Suppressor macrophage (primary cell): ENCODE data around the gene PCIF1.
"Not testable (repeated sequence)": the region's sequence is repeated elsewhere in the genome, so short reads cannot be mapped to it uniquely, and the experiment has no call there.

ENCODE experiments used
- DNase-seq, 4 experiments: peaks; one replicate each; pipeline ENCODE4 v3.0.0-alpha.2; 2020 to 2022

The PCIF1 gene

DNA sequence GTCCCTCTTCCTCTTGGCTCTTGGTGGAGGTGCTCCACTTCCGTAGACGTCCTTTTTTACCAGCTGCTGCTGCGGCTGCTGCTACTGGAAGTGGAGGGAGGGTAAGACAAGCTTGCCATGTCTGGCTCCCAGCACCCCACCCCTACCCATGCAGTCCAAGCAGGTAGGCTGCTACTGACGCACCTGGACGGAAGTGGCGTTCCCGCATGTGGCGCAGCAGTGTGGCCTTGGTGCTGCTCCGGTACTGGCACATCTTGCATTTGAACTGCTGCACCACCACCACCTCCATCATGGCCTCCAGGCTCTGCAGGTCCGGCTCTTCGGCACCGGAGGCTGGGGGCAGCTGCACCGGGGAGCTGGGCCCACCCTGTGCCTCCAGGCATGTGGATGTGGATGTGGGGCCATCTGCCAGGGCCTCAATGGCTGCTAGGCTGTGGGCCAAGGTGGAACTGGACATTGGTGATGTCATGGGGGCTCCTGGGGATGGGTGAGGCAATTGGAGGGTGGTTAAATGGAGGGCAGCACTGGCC is 33.1 kb downstream of the PCIF1 start:
- no peak for DNase-seq

DNA sequence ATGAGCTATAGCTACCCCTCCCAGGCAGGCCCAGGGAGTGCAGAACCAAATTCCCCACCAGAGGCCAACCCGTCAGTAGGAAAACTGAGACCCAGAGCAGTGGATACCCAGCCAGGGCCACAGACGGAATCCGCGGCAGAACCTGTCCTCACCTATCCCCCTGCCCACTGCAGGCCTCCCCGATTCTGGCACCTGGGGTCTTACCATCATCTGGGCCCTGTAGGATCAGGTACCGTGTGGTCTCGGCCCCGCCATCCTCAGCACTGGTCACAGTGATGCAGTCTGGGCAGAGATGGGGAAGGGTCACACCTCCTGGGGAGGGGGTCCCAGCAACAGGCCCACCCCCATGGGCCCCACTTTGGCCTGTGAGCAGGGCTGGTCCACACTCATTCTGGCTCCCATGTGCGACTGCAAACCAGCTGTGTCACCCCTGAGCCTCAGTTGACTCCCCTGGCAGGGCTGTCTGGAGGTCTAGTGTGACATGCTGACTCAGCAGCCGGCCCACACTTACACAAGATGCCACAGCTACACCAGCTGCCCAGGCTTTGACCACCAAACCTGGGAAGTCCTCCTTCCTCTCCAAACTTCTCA is 33.7 kb downstream of the PCIF1 start:
- DNase-seq, result no peak

DNA sequence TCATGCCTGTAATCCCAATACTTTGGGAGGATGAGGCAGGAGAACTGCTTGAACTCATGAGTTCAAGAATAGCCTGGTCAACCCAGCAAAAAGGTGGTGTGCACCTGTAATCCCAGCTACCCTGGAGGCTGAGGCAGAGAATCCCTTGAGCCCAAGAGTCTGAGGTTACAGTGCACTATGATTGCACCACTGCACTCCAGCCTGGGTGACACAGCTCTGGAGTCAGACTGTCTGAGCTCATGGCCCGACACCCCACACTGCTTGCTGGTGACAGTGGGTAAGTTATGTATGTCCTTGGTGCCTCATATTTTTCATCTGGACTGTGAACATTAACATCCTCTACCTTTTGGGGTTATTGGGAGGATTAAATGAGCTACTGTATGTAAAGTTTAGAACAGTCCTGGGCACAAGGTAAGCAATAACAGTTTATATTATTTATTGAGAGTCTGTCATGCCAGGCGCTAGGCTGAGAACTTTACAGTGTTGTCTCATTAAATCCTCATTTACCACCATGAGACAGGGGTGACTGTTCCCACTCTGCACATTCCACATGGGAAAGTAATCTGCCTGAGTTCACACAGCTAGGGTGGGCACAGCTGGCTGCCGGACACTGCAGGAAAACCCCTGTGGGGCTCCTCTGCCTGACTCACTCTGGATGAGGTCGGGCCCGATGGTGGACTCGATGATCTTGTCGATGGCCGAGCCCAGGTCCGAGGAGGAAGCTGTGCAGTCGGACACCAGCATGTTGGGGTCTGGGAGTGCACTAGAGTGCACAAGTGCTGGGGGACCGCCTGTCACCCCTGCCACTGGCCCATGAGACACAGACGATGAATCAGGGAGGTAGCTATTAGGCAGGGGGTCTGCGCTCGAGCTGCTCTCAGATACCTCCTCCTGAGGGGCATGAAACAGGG is 34.6 kb downstream of the PCIF1 start:
- peak in 3 of 4 experiments; percentile 32 to 55 (median 47) for DNase-seq

- peak; percentile 57 to 84 (median 76) for DNase-seq
Measured at GRCh38 chr20:45969712-45970634, 35.5 kb downstream of the PCIF1 start.

DNA sequence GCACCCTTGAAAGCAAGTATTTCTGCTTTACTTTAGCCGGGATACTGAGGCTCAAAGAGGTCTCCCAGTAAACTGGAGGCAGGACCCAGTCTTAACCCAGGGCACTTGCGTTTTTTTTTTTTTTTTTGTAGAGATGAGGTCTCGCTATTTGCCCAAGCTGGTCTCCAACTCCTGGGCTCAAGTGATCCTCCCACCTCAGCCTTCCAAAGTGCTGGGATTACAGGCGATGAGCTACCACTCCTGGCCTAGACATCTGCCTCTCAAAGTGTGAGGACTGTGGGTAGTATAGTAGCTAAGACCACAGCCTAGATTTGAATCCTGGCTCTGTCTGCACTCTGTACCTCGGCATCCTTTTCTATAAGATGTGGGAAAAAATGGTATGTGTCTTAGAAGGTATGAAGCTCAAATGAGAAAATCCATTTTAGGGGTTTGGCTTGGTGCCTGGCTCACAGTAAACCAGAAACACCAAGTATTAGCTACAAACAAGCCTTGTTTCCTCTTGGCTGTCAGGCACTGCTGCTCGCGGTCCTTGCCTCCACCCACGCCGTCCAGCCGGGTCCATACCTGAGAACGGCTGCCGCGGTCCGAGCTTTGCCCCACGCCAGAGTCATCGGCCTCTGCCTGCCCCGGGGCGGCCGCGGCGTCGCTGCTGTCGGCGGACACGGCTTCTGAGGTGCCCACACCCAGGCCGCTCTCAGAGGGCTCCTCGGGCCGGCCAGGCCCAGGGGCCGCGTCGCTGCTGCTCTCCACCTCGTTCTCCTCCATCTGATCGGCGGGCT is 36.4 kb downstream of the PCIF1 start:
- peak in 3 of 4 experiments; percentile 26 to 59 (median 39) for DNase-seq

GRCh38 chr20:45971425-45971674 is 36.9 kb downstream of the PCIF1 start:
- DNase-seq, result no peak

DNA sequence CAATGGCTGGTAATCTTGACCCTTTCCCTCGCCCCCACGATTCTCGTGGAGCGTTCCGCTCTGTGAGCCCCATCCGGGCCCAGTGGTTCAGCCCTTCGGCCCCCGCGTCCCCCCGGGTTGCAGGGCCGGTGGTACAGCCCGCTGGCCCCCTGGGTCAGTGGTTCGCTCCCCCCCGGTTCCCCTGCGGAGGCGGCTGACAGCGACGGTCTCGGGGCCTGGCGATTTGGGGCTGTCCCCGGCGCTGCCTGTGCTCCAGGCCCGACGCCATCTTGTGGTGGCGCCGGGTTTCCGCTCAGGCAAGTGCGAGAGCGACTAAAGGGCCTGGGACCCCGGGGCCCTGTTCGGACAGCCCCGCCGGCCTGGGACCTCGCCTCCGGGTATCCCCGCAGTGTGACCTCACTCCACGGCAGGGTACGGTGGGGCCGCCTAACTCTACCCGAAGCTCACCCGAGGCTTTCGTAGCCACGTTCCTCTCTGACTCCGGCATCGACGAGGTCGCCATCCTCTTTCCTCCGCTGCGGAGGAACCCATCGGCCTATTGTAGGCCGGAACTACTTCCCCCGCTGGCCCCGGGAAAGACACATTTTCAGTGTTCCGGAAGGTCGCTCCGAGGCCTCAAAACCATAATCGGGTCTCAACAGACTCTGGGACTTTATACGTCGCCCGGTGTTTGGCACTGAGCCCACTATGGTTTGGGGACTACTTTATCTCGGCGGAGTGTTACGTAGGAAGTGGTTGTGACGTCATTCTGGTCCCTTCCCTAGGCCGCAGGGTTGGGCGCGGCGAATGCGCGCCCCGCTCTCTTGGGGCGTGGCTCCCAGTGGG is 37.4 kb downstream of the PCIF1 start, which contains the start of gene ZNF335:
Gene ZNF335, minus strand, starts transcription at position 529 of the 825 bp plus-strand sequence. CDS start 793 bp downstream, outside the sequence.
- peak; percentile 97 to 98 (median 98) for DNase-seq

- peak; percentile 99 for DNase-seq
Measured at GRCh38 chr20:45972500-45973183, 38.2 kb downstream of the PCIF1 start.

DNA sequence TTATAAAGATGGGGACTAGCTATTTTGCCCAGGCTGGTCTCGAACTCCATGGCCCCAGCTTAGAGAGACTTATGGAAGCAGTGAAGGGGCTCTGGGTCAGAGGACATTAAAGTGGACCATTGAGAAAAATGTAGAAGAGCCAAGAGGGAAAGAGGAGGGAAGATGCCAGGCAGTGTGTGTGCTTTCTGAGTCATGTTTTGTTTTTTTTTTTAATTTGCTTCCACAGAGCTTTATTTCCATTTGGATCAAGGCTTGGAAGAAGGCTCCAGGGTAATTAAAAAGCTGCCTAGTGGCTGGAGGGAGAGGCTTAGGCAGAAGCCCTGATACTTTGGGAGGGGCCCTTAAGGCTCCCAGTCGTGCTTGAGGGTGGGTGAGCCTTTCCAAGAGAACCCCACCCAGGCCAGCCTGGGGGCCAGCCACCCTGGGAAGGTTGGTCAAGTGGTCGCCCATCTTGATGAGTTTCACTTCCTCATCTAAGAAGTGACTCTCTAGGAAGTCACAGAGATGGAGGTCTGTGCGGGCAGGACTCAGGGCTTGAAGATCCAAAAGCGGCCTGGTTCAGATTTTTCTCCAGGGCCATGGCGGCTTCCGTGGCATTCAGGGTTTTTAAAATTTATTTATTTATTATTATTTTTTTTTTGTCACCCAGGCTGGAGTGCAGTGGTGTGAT is 40.5 kb downstream of the PCIF1 start:
- peak; percentile 22 to 47 (median 34) for DNase-seq

- no peak for DNase-seq
Measured at GRCh38 chr20:45975686-45976085, 41.2 kb downstream of the PCIF1 start.

DNA sequence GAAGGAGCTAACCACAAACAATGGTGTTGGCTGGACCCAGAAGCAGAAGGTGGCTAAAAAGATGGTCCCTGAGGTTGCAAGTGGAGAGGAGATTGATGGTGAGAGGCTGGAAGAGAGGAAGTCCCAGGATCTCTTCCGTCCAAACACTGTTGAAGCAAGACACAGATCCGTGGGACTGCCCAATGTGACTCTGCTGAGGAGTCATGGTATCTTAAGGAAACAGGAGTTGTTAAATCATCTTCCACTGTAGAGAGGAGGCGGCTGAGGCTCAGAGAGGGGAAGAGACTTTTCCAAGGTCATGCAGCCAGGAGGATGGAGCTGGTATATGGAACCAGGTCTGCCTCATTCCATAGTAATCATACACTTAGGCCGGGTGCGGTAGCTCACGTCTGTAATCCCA is 41.6 kb downstream of the PCIF1 start:
- peak; percentile 63 to 80 (median 70) for DNase-seq

DNA sequence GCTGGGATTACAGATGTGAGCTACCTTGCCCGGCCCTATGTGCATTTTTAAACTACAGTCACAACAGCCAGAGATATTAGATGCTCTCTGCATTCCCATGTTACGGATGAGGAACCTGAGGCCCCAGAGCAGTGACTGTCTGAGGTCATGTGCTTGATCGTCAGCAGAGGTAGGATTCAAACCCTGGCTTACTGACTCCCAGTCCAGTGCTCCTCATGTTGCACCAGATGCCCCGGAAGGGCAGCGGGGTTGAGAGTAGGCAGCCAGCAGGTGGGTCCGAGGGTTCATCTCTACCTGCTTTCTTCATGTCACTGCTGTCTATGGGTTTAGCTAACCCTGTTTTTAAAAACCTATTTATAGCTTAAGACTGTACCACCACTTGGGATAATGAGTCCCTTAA is 46.8 kb downstream of the PCIF1 start:
- DNase-seq, result no peak

DNA sequence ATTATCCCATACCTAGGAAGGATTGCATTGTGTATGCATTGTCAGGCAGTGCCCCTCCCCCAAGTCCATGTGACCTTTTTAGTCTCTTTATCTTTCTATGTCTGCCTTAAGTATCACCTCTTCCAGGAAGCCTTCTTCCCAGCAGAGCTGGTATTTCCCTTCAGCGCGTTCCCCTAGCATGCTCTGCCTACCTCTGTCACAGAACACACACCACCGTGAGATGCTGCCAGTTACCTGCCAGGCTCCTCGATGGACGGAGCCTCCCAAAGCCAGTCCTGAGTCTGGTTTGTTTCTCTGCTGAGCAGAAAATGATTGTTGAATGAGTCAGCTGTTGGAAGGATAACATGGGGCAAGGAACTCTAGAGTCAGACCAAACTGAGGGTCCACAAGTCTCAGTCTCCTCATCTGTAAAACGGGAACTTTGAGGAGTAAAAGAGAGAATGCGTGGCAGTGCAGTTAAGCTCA is 48.8 kb downstream of the PCIF1 start:
- DNase-seq, result no peak

GRCh38 chr20:45985573-45985972 is 51.1 kb downstream of the PCIF1 start:
- DNase-seq, result peak in 1 of 4 experiments; percentile 40

- peak; percentile 86 to 94 (median 90) for DNase-seq
Measured at GRCh38 chr20:45987108-45987780, 52.8 kb downstream of the PCIF1 start.

DNA sequence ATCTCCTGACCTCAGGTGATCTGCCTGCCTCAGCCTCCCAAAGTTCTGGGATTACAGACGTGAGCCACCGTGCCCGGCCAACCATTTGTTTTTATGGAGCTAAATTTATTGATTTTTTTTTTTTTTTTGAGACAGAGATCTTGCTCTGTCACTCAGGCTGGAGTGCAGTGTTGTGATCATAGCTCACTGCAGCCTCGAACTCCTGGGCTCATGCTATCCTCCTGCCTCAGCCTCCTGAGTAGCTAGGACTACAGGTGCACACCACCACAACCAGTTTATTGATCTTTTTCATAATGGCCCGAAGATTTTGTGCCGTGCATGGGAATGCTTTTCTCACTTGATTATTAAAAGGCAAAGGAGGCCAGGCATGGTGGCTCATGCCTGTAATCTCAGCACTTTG is 54.3 kb downstream of the PCIF1 start:
- DNase-seq, result not testable (repeated sequence)

GRCh38 chr20:45991616-45992015 is 57.1 kb downstream of the PCIF1 start:
- DNase-seq, result peak in 3 of 4 experiments; percentile 62 to 68 (median 65)

DNA sequence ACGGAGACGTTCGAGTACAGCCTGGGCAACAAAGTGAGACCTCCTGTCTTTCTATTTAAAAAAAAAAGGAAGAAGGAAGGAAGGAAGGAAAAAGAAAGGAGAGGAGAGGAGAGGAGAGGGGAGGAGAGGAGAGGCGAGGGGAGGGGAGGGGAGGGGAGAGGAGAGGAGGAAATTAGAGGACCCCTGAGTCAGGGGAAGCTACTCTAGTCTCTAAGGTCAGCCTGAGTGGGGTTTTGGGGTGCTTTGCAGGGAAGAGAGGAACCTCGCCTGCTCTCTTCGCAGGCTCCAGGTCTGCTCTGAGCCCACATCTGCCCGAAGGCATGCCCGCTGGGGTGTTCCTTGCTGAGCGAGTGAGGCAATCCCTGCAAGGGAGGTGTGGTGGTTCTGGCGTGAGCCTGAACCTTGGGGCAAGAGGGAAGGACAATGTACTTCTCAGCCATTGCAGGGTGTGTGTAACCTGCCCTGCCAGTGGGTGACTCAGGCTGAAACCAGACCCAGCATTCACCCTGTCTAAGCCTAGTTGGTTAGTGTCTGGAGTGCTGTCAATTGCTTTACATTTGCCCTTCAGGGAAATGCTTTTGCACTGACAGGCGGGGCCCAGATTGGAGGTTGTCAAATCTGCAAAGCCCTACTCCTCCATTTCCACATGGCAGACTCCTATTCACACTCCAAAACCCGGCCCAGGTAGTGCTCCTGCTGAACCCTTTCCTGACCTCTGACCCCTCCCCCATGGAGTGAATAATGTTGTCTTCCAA is 58.9 kb downstream of the PCIF1 start:
- DNase-seq, result peak; percentile 56 to 82 (median 73)
